Endodermal cell (in vitro differentiated cells): ENCODE results near the gene RNF169. TPM values are rescaled to one million over a fixed set of nuclear protein-coding genes. Genes with fewer than 3 reads are reported as not detected.

ENCODE experiments used
- DNase-seq: peaks from one replicate; pipeline ENCODE4 v3.0.0-alpha.2; 2017
- H3K27ac ChIP-seq: 2 replicates; pipeline ENCODE4 v1.5.1; 2013; ENCODE audit warnings: mild to moderate bottlenecking, low read depth, low read length, moderate library complexity
- H3K27me3 ChIP-seq: 2 replicates; pipeline ENCODE4 v1.6.1; 2013; ENCODE audit warnings: mild to moderate bottlenecking, low read length, moderate library complexity; ENCODE audit not compliant: insufficient read depth, control insufficient read depth, poor library complexity, severe bottlenecking
- H3K36me3 ChIP-seq: 2 replicates; pipeline ENCODE4 v1.7.0; 2013; ENCODE audit warnings: mild to moderate bottlenecking, low read length, moderate library complexity; ENCODE audit not compliant: control insufficient read depth, insufficient read depth
- H3K4me1 ChIP-seq: one replicate; pipeline ENCODE4 v1.7.0; 2013; ENCODE audit warnings: low read length; ENCODE audit not compliant: control insufficient read depth, insufficient read depth
- H3K4me3 ChIP-seq: 2 replicates; pipeline ENCODE4 v1.5.1; 2013; ENCODE audit warnings: mild to moderate bottlenecking, low read length, moderate library complexity
- H3K9ac ChIP-seq: 2 replicates; pipeline ENCODE4 v1.6.1; 2013; ENCODE audit warnings: mild to moderate bottlenecking, low read length, moderate library complexity; ENCODE audit not compliant: poor library complexity, severe bottlenecking; ENCODE audit errors: extremely low read depth
- H3K9me3 ChIP-seq: 2 replicates; pipeline ENCODE4 v1.6.1; 2013; ENCODE audit warnings: mild to moderate bottlenecking, low read length, moderate library complexity; ENCODE audit not compliant: control insufficient read depth
- H3K27ac Mint-ChIP-seq: 2 replicates; pipeline ENCODE4 v1.8.0; 2020; ENCODE audit warnings: mixed read lengths
- H3K27me3 Mint-ChIP-seq: 2 replicates; pipeline ENCODE4 v1.8.0; 2021; ENCODE audit warnings: mild to moderate bottlenecking, mixed read lengths; ENCODE audit not compliant: insufficient read depth
- H3K36me3 Mint-ChIP-seq: 2 replicates; pipeline ENCODE4 v1.8.0; 2020; ENCODE audit warnings: low read depth, mixed read lengths
- H3K4me1 Mint-ChIP-seq: 2 replicates; pipeline ENCODE4 v1.8.0; 2020; ENCODE audit warnings: mixed read lengths
- H3K4me3 Mint-ChIP-seq: 2 replicates; pipeline ENCODE4 v1.8.0; 2020; ENCODE audit warnings: mild to moderate bottlenecking, moderate library complexity, mixed read lengths
- H3K9me3 Mint-ChIP-seq: 2 replicates; pipeline ENCODE4 v1.8.0; 2020; ENCODE audit warnings: mild to moderate bottlenecking, mixed read lengths
- CTCF ChIP-seq: fragments of 200-600 bp; sonication (generic); conservative IDR thresholded peaks from 2 replicates; pipeline ENCODE4 v1.5.0; 2021; ENCODE audit warnings: antibody characterized with exemption, mild to moderate bottlenecking
- WGBS, 2 experiments: methylation state at CpG; one replicate each; pipeline versions ENCODE4 v1.1.5 to v1.1.7; 2013; ENCODE audit warnings: missing lambda C conversion rate in 2 of 2, mixed read lengths in 1 of 2; ENCODE audit not compliant: insufficient coverage in 1 of 2, insufficient read length in 1 of 2; 5-methylcytosine and 5-hydroxymethylcytosine counted together
- total RNA-seq, 2 donors: library from RNA; stranded (reverse); fragmentation: NEBNext Ultra II Directional in 1 of 2; extraction: Animal tissue kit (Norgen Biotek cat#: 25700) in 1 of 2; gene quantifications; 2 replicates in 1 of 2; 3 replicates in 1 of 2; pipeline ENCODE4 v1.2.1, GENCODE V29; 2021

The RNF169 gene
- total RNA-seq, 2 donors from 2014 or later: 18.3 to 23.6 TPM

- Histone ChIP-seq H3K36me3 (no peaks in the 10 kb centered on the region), H3K9me3 (peaks cover 15% of the 10 kb centered on the region), H3K27ac (no peak overlapping the region), H3K27me3 (no peaks in the 10 kb centered on the region), H3K4me1 (peaks cover 7% of the 10 kb centered on the region), H3K4me3 (no peak overlapping the region), H3K9ac (no peak overlapping the region)
- Mint-ChIP-seq H3K27ac (no peak overlapping the region), H3K4me1 (peaks cover 18% of the 10 kb centered on the region), H3K4me3 (no peak overlapping the region), H3K36me3 (no peaks in the 10 kb centered on the region), H3K9me3 (peaks cover 22% of the 10 kb centered on the region), H3K27me3 (peaks cover 2% of the 10 kb centered on the region)
- no peak for DNase-seq
- TF ChIP-seq CTCF: no peak
Observed at GRCh38 chr11:74743640-74744039, 5.0 kb upstream of the RNF169 start.

- WGBS, 2 experiments: 69 to 80% methylated on average over 2 to 4 of the region's 4 CpGs
- Histone ChIP-seq H3K4me3 (no peak overlapping the region), H3K9ac (no peak overlapping the region), H3K4me1 (peaks cover 7% of the 10 kb centered on the region), H3K27ac (no peak overlapping the region), H3K36me3 (no peaks in the 10 kb centered on the region), H3K9me3 (peaks cover 15% of the 10 kb centered on the region), H3K27me3 (no peaks in the 10 kb centered on the region)
- H3K9me3 Mint-ChIP-seq: peaks cover 22% of the 10 kb centered on the region
- H3K4me3 Mint-ChIP-seq: no peak overlapping the region
- H3K27ac Mint-ChIP-seq: no peak overlapping the region
- TF ChIP-seq CTCF: no peak
- H3K27me3 Mint-ChIP-seq: peaks cover 2% of the 10 kb centered on the region
- no peaks in the 10 kb centered on the region for H3K36me3 Mint-ChIP-seq
- peaks cover 18% of the 10 kb centered on the region for H3K4me1 Mint-ChIP-seq
- DNase-seq: no peak
Observed at GRCh38 chr11:74744277-74744676, 4.4 kb upstream of the RNF169 start.

GRCh38 chr11:74746868-74747267 lies 1.8 kb upstream of the RNF169 start:
- WGBS, 2 experiments: 86% methylated on average over 3 of the region's 3 CpGs; no CpG with 5 or more reads in 1 of the 2 experiments
- H3K27me3 Mint-ChIP-seq: no peaks in the 10 kb centered on the region
- peaks cover 4% of the 10 kb centered on the region for H3K9me3 Mint-ChIP-seq
- H3K27ac Mint-ChIP-seq: no peak overlapping the region
- H3K4me1 Mint-ChIP-seq: peaks cover 29% of the 10 kb centered on the region
- H3K9ac ChIP-seq: no peak overlapping the region
- H3K4me3 ChIP-seq: no peak overlapping the region
- no peak for DNase-seq
- H3K4me3 Mint-ChIP-seq: no peak overlapping the region
- peaks cover 6% of the 10 kb centered on the region for H3K36me3 Mint-ChIP-seq
- H3K4me1 ChIP-seq: peaks cover 7% of the 10 kb centered on the region
- no peaks in the 10 kb centered on the region for H3K27me3 ChIP-seq
- TF ChIP-seq CTCF: no peak
- no peaks in the 10 kb centered on the region for H3K9me3 ChIP-seq
- H3K27ac ChIP-seq: no peak overlapping the region
- H3K36me3 ChIP-seq: no peaks in the 10 kb centered on the region
